Measurements from ENCODE around the gene PALD1. TPM values are rescaled to one million over a fixed set of nuclear protein-coding genes. Genes with fewer than 3 reads are reported as not detected.

The PALD1 gene
- total RNA-seq, 1 donor from 2014 or later: 9.6 TPM

GRCh38 chr10:70571236-70571635 is 92.7 kb downstream of the PALD1 start:
- Histone ChIP-seq H3K9ac (no peak overlapping the region), H3K9me3 (ENCODE audit: low read depth) (no peaks in the 10 kb centered on the region), H3F3A (ENCODE audit: low read depth) (no peaks in the 10 kb centered on the region), H4K20me1 (ENCODE audit: low read depth) (no peaks in the 10 kb centered on the region), H3K27me3 (no peaks in the 10 kb centered on the region), H3K36me3 (no peaks in the 10 kb centered on the region), H3K4me3 (no peak overlapping the region), H2AFZ (replicated peaks) (no peak overlapping the region), H3K27ac (no peak overlapping the region), H3K4me1 (no peaks in the 10 kb centered on the region), H3K79me2 (ENCODE audit: low read depth) (no peaks in the 10 kb centered on the region), H3K4me2 (no peak overlapping the region)
- Mint-ChIP-seq H3K9me3 (no peaks in the 10 kb centered on the region), H3K4me1 (peaks cover 8% of the 10 kb centered on the region), H3K27ac (no peak overlapping the region), H3K4me3 (no peak overlapping the region), H3K36me3 (no peaks in the 10 kb centered on the region), H3K27me3 (ENCODE audit: insufficient read depth, low read depth) (peaks cover 2% of the 10 kb centered on the region)
- no peak for DNase-seq (ENCODE audit: low spot score)
- no peak for TF ChIP-seq EZH2 (IDR thresholded peaks at IDR 0.05)
- TF ChIP-seq CTCF (IDR thresholded peaks at IDR 0.05): no peak
- TF ChIP-seq EZH2phosphoT487 (IDR thresholded peaks at IDR 0.05): no peak

- no peak overlapping the region for H3K4me3 ChIP-seq
- H3K4me1 Mint-ChIP-seq: peaks cover 8% of the 10 kb centered on the region
- H3K27ac ChIP-seq: no peak overlapping the region
- H3K27me3 ChIP-seq: no peaks in the 10 kb centered on the region
- H3K4me1 ChIP-seq: no peaks in the 10 kb centered on the region
- no peaks in the 10 kb centered on the region for H3K27me3 Mint-ChIP-seq (ENCODE audit: insufficient read depth, low read depth)
- no peak overlapping the region for H3K4me2 ChIP-seq
- no peak overlapping the region for H2AFZ ChIP-seq (replicated peaks)
- H3K9me3 ChIP-seq (ENCODE audit: low read depth): no peaks in the 10 kb centered on the region
- H4K20me1 ChIP-seq (ENCODE audit: low read depth): no peaks in the 10 kb centered on the region
- H3K9me3 Mint-ChIP-seq: no peaks in the 10 kb centered on the region
- H3K36me3 ChIP-seq: no peaks in the 10 kb centered on the region
- DNase-seq (ENCODE audit: low spot score): no peak
- TF ChIP-seq EZH2phosphoT487 (IDR thresholded peaks at IDR 0.05) (no peak), EZH2 (IDR thresholded peaks at IDR 0.05) (no peak), CTCF (IDR thresholded peaks at IDR 0.05) (no peak)
- no peak overlapping the region for H3K9ac ChIP-seq
- H3K27ac Mint-ChIP-seq: no peak overlapping the region
- H3K79me2 ChIP-seq (ENCODE audit: low read depth): no peaks in the 10 kb centered on the region
- H3K4me3 Mint-ChIP-seq: no peak overlapping the region
- H3F3A ChIP-seq (ENCODE audit: low read depth): no peaks in the 10 kb centered on the region
- H3K36me3 Mint-ChIP-seq: no peaks in the 10 kb centered on the region
These were observed 93.3 kb downstream of the PALD1 start for GRCh38 chr10:70571636-70572439.

GRCh38 chr10:70573599-70574506 is 95.3 kb downstream of the PALD1 start:
- no peaks in the 10 kb centered on the region for H3K4me1 ChIP-seq
- no peaks in the 10 kb centered on the region for H3K27me3 ChIP-seq
- H4K20me1 ChIP-seq (ENCODE audit: low read depth): no peaks in the 10 kb centered on the region
- no peak overlapping the region for H3K4me2 ChIP-seq
- Mint-ChIP-seq H3K4me3 (no peak overlapping the region), H3K9me3 (no peaks in the 10 kb centered on the region), H3K4me1 (peaks cover 8% of the 10 kb centered on the region), H3K36me3 (no peaks in the 10 kb centered on the region), H3K27me3 (ENCODE audit: insufficient read depth, low read depth) (peaks cover 2% of the 10 kb centered on the region), H3K27ac (no peak overlapping the region)
- no peaks in the 10 kb centered on the region for H3K79me2 ChIP-seq (ENCODE audit: low read depth)
- no peak for DNase-seq (ENCODE audit: low spot score)
- no peaks in the 10 kb centered on the region for H3K9me3 ChIP-seq (ENCODE audit: low read depth)
- no peak overlapping the region for H3K27ac ChIP-seq
- H3K4me3 ChIP-seq: no peak overlapping the region
- no peak overlapping the region for H2AFZ ChIP-seq (replicated peaks)
- no peak overlapping the region for H3K9ac ChIP-seq
- TF ChIP-seq CTCF (IDR thresholded peaks at IDR 0.05) (no peak), EZH2phosphoT487 (IDR thresholded peaks at IDR 0.05) (no peak), EZH2 (IDR thresholded peaks at IDR 0.05) (no peak)
- no peaks in the 10 kb centered on the region for H3F3A ChIP-seq (ENCODE audit: low read depth)
- H3K36me3 ChIP-seq: no peaks in the 10 kb centered on the region

All from neural progenitor cell (in vitro differentiated cells).